ENCODE results near the gene PCDHGA9.
"Not testable (repeated sequence)": the region's sequence is repeated elsewhere in the genome, so short reads cannot be mapped to it uniquely, and the experiment has no call there.

DNA sequence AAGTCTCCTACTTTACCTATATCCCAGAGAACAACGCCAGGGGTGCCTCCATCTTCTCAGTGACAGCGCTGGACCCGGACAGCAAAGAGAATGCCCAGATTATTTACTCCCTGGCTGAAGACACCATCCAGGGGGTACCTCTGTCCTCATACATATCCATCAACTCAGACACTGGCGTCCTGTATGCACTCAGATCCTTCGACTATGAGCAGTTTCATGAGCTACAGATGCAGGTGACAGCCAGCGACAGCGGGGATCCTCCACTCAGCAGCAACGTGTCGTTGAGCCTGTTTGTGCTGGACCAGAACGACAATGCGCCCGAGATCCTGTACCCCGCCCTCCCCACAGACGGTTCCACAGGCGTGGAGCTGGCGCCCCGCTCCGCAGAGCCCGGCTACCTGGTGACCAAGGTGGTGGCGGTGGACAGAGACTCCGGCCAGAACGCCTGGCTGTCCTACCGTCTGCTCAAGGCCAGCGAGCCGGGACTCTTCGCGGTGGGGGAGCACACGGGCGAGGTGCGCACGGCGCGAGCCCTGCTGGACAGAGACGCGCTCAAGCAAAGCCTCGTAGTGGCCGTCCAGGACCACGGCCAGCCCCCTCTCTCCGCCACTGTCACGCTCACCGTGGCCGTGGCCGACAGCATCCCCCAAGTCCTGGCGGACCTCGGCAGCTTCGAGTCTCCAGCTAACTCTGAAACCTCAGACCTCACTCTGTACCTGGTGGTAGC, 12.1 kb downstream of the PCDHGA9 start:
- not testable (repeated sequence) for TF ChIP-seq SUZ12 (IDR thresholded peaks at IDR 0.05; ENCODE audit: unreplicated experiment); EP300 (IDR thresholded peaks at IDR 0.05; ENCODE audit: borderline replicate concordance in 1 of 2, control insufficient read depth in 1 of 2, low read depth in 2 of 2, low read length in 2 of 2); CTCF (IDR thresholded peaks at IDR 0.05 in 2 of 3, conservative IDR thresholded peaks at IDR 0.05 in 1 of 3; ENCODE audit: control insufficient read depth in 2 of 3, extremely low read depth in 1 of 3, insufficient read depth in 1 of 3, low read depth in 3 of 3, low read length in 3 of 3); GABPA (IDR thresholded peaks at IDR 0.05; ENCODE audit: low read depth); STAT3 (IDR thresholded peaks at IDR 0.05; ENCODE audit: low read depth, low read length); POLR2A (IDR thresholded peaks at IDR 0.05; ENCODE audit: low read depth, low read length); BHLHE40 (IDR thresholded peaks at IDR 0.05; ENCODE audit: borderline replicate concordance in 1 of 2, low read depth in 2 of 2, low read length in 1 of 2); MXI1 (IDR thresholded peaks at IDR 0.05; ENCODE audit: low read depth, low read length); ZNF24 (IDR thresholded peaks at IDR 0.05)

All from GM12878 (cell line).